CD4-positive, alpha-beta T cell (primary cell): ENCODE measurements around the gene ST6GAL1. TPM values are rescaled to one million over a fixed set of nuclear protein-coding genes. Genes with fewer than 3 reads are reported as not detected.
"Not testable (repeated sequence)": the region's sequence is repeated elsewhere in the genome, so short reads cannot be mapped to it uniquely, and the experiment has no call there.

Source experiments
- ATAC-seq: fragments of 200-7000 bp; cut with Tn5 transposase; one replicate; pipeline ENCODE4 v1.10.0; 2022; ENCODE audit warnings: mild to moderate bottlenecking; ENCODE audit not compliant: poor library complexity
- CTCF ChIA-PET: fragments of 350-600 bp; sonication (Branson Sonifier 250); formaldehyde crosslinking; loops from one replicate; lab custom pipeline; 2021; ENCODE audit warnings: antibody characterized with exemption, inconsistent platforms; lab: Charles Lee
- POLR2A ChIA-PET: fragments of 350-600 bp; sonication (Branson Sonifier 250); formaldehyde crosslinking; loops from one replicate; lab custom pipeline; 2021; ENCODE audit warnings: antibody characterized with exemption, inconsistent platforms; lab: Charles Lee
- DNase-seq, 14 experiments: peaks; one replicate each; pipeline ENCODE4 v3.0.0-alpha.2; 2013 to 2020; ENCODE audit warnings: mixed read lengths in 2 of 14
- H3K27ac ChIP-seq, 2 donors: one replicate each; pipeline versions ENCODE4 v1.5.1 to v1.7.0; 2013; ENCODE audit warnings: low read length in 2 of 2, low read depth in 1 of 2, mild to moderate bottlenecking in 1 of 2
- H3K27me3 ChIP-seq, 2 experiments: 1 replicate in 1 of 2; 2 replicates in 1 of 2; pipeline versions ENCODE4 v1.6.1 to v1.7.0; 2013; ENCODE audit warnings: low read length in 2 of 2, control low read depth in 1 of 2, mild to moderate bottlenecking in 1 of 2, moderate library complexity in 1 of 2; ENCODE audit not compliant: insufficient read depth in 2 of 2, control insufficient read depth in 1 of 2
- H3K36me3 ChIP-seq: one replicate; pipeline ENCODE4 v1.6.1; 2013; ENCODE audit warnings: low read length, control low read depth; ENCODE audit not compliant: insufficient read depth
- H3K4me1 ChIP-seq: one replicate; pipeline ENCODE4 v1.6.1; 2013; ENCODE audit warnings: low read length, control low read depth; ENCODE audit not compliant: insufficient read depth
- H3K4me3 ChIP-seq: one replicate; pipeline ENCODE4 v1.5.1; 2013; ENCODE audit warnings: mild to moderate bottlenecking, low read length, moderate library complexity
- H3K9me3 ChIP-seq, 2 experiments: 1 replicate in 1 of 2; 2 replicates in 1 of 2; pipeline versions ENCODE4 v1.6.1 to v1.7.0; 2013; ENCODE audit warnings: low read length in 2 of 2, mild to moderate bottlenecking in 2 of 2, control low read depth in 1 of 2, moderate library complexity in 1 of 2; ENCODE audit not compliant: control insufficient read depth in 1 of 2, insufficient read depth in 1 of 2
- H3K27ac Mint-ChIP-seq: one replicate; pipeline ENCODE4 v1.8.0; 2020; ENCODE audit warnings: mixed read lengths
- H3K27me3 Mint-ChIP-seq: one replicate; pipeline ENCODE4 v1.8.0; 2021; ENCODE audit warnings: mixed read lengths
- H3K36me3 Mint-ChIP-seq: one replicate; pipeline ENCODE4 v1.8.0; 2021; ENCODE audit warnings: low read depth, mixed read lengths
- H3K4me1 Mint-ChIP-seq: one replicate; pipeline ENCODE4 v1.8.0; 2021; ENCODE audit warnings: low read depth, mixed read lengths
- H3K4me3 Mint-ChIP-seq: one replicate; pipeline ENCODE4 v1.8.0; 2020; ENCODE audit warnings: mild to moderate bottlenecking, mixed read lengths
- H3K9me3 Mint-ChIP-seq: one replicate; pipeline ENCODE4 v1.8.0; 2020; ENCODE audit warnings: mixed read lengths
- intact Hi-C, 2 experiments: fragments of 100-400 bp; cut with DNase I in 1 of 2; cut with micrococcal nuclease in 1 of 2; formaldehyde crosslinking; loops; one replicate each; pipeline versions ENCODE4 v1.15.1 to v1.9.0; 2023 to 2025; cut with DNase I, micrococcal nuclease
- total RNA-seq, 174 experiments: library from RNA in 2 of 174; stranded (reverse) in 2 of 174; gene quantifications; one replicate each; pipeline ENCODE4 v1.2.3 and lab custom pipeline; 2021 to 2026
- TF ChIP-seq, protein P1 (sequence below): fragments of 200-600 bp; IDR thresholded peaks from one replicate; pipeline ENCODE4 v1.8.0; 2022; ENCODE audit warnings: antibody characterized with exemption, mild to moderate bottlenecking

ST6GAL1 gene
- total RNA-seq, 2 experiments from 2014 or later: 27.6 to 29.1 TPM

DNA sequence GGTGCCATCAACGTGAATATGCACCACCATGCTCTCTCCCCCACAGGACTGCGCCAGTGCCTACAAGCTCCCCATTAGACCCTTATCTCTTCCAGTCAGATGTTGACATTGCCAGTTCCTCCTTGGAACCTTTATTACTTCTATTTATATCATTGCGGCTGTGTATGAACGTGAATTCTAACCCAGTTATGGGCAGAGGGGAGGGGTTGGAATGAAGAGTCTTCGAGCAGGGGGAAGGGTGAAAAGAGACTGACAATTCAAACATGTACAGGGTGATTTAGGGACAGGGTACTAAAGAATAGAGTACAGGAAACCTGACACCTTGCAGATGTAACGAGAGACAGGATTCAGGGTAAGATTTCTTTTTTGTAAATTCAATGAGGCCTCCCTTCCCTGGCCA lies 41.8 kb upstream of the ST6GAL1 start:
- Mint-ChIP-seq H3K36me3 (no peaks in the 10 kb centered on the region), H3K9me3 (no peaks in the 10 kb centered on the region), H3K4me1 (peaks cover 10% of the 10 kb centered on the region), H3K27ac (no peak overlapping the region), H3K4me3 (no peak overlapping the region), H3K27me3 (no peaks in the 10 kb centered on the region)
- Histone ChIP-seq H3K9me3 (no peaks in the 10 kb centered on the region), H3K27me3 (no peaks in the 10 kb centered on the region), H3K4me3 (no peak overlapping the region), H3K27ac (no peak overlapping the region), H3K4me1 (peaks cover 3% of the 10 kb centered on the region), H3K36me3 (no peaks in the 10 kb centered on the region)
- ATAC-seq (no peak), DNase-seq (no peak)
- TF ChIP-seq, protein P1, sequence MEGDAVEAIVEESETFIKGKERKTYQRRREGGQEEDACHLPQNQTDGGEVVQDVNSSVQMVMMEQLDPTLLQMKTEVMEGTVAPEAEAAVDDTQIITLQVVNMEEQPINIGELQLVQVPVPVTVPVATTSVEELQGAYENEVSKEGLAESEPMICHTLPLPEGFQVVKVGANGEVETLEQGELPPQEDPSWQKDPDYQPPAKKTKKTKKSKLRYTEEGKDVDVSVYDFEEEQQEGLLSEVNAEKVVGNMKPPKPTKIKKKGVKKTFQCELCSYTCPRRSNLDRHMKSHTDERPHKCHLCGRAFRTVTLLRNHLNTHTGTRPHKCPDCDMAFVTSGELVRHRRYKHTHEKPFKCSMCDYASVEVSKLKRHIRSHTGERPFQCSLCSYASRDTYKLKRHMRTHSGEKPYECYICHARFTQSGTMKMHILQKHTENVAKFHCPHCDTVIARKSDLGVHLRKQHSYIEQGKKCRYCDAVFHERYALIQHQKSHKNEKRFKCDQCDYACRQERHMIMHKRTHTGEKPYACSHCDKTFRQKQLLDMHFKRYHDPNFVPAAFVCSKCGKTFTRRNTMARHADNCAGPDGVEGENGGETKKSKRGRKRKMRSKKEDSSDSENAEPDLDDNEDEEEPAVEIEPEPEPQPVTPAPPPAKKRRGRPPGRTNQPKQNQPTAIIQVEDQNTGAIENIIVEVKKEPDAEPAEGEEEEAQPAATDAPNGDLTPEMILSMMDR: no peak
- intact Hi-C loops: no loop called here
- ChIA-PET CTCF (no interaction called here), POLR2A (no interaction called here)

DNA sequence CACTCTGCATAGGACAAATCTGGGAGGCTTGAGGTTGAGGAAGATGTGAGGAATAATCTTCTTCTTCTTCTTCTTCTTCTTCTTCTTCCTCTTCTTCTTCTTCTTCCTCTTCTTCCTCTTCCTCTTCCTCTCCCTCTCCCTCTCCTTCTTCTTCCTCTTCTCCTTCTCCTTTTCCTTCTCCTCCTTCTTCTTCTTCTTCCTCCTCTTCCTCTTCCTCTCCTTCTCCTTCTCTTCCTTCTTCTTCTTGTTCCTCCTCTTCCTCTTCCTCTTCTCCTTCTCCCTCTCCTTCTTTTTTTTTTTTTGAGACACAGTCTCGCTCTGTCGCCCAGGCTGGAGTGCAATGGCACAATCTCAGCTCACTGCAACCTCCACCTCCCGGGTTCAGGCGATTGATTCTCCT lies 40.6 kb upstream of the ST6GAL1 start:
- ATAC-seq, H3K36me3 Mint-ChIP-seq, H3K4me1 ChIP-seq, H3K27me3 Mint-ChIP-seq, H3K4me3 ChIP-seq, DNase-seq, H3K9me3 Mint-ChIP-seq, H3K27ac ChIP-seq, intact Hi-C loops, H3K4me3 Mint-ChIP-seq, H3K27ac Mint-ChIP-seq, H3K27me3 ChIP-seq, H3K4me1 Mint-ChIP-seq, POLR2A ChIA-PET, H3K36me3 ChIP-seq, H3K9me3 ChIP-seq: not testable (repeated sequence)
- CTCF ChIA-PET: interaction anchor here (0.6 kb wide), 1 partner anchor 213 kb away, joined by 3 read pairs; no protein-coding TSS in a partner anchor

DNA sequence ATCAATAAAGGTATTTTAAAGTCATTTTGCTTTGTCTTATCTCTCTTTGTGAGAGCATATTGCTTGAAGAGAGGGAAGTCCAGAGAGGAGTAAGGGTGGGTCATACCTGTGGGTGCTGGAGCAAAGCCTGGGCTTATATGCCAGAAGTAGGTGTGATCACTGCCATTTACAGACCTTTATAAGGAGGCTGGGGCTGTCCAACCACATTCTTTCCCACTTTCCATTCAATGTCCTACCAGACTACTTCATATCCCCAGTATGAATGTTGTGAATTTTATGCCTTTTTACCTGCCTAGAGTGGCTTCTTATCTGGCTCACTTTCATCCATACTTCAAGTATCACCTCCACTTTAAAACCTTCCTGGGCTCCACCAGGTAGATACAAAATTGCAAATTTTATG lies 39.4 kb upstream of the ST6GAL1 start:
- TF ChIP-seq, protein P1: no peak
- no peak for ATAC-seq
- Histone ChIP-seq H3K4me3 (no peak overlapping the region), H3K9me3 (no peaks in the 10 kb centered on the region), H3K4me1 (no peaks in the 10 kb centered on the region), H3K27me3 (no peaks in the 10 kb centered on the region), H3K36me3 (no peaks in the 10 kb centered on the region), H3K27ac (no peak overlapping the region)
- peaks cover 6% of the 10 kb centered on the region for H3K4me1 Mint-ChIP-seq
- H3K36me3 Mint-ChIP-seq: no peaks in the 10 kb centered on the region
- no peak for DNase-seq
- ChIA-PET POLR2A (no interaction called here), CTCF (no interaction called here)
- intact Hi-C loops: no loop called here
- no peaks in the 10 kb centered on the region for H3K27me3 Mint-ChIP-seq
- no peaks in the 10 kb centered on the region for H3K9me3 Mint-ChIP-seq
- no peak overlapping the region for H3K4me3 Mint-ChIP-seq
- H3K27ac Mint-ChIP-seq: no peak overlapping the region

DNA sequence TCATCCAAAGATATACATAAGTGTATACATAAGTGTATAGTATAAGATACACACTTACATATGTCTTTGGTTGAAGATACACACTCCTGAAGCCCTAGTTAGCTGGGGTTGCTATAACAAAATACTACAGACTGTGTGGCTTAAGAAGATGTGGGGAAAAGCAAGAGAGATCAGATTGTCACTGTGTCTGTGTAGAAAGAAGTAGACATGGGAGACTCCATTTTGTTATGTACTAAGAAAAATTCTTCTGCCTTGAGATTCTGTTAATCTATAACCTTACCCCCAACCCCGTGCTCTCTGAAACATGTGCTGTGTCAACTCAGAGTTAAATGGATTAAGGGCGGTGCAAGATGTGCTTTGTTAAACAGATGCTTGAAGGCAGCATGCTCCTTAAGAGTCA lies 37.3 kb upstream of the ST6GAL1 start:
- H3K9me3 Mint-ChIP-seq, H3K36me3 ChIP-seq, H3K36me3 Mint-ChIP-seq, H3K4me3 ChIP-seq, H3K4me1 Mint-ChIP-seq, H3K27ac Mint-ChIP-seq, H3K27me3 Mint-ChIP-seq, H3K4me1 ChIP-seq, H3K27ac ChIP-seq, H3K9me3 ChIP-seq, intact Hi-C loops, DNase-seq, ATAC-seq, H3K27me3 ChIP-seq, CTCF ChIA-PET, H3K4me3 Mint-ChIP-seq: not testable (repeated sequence)
- POLR2A ChIA-PET: interaction anchor here (1.6 kb wide), 1 partner anchor 16 kb away, joined by 5 read pairs; no protein-coding TSS in a partner anchor
